HG03575 (cell line): ENCODE measurements around the gene DROSHA.

Experiments
- ATAC-seq: cut with Tn5 transposase; IDR thresholded peaks from one replicate; pipeline ENCODE4 v1.9.1; 2021; ENCODE audit not compliant: unreplicated experiment, insufficient number of reproducible peaks, low FRiP score; ENCODE audit errors: extremely low read depth

The DROSHA gene

GRCh38 chr5:31435730-31436129 is 96.2 kb downstream of the DROSHA start:
- no peak for ATAC-seq

DNA sequence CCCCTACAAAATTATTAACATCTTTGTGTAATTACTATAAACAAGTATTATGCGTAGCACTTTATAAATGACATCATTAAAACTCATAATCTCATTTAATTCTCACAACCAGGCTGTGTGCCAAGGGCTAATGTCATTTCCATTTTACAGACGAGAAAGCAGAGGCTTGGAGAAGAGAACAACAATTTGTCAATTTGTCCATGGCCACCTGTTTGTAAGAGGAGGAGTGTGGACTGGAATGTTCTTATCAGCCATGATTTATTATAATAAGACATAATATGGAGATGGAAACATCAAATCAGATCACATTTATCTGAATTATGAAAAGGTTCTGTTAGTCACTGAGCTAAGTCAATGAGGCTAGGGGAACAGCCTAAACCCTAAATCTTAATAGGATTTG is 97.0 kb downstream of the DROSHA start:
- ATAC-seq: no peak

DNA sequence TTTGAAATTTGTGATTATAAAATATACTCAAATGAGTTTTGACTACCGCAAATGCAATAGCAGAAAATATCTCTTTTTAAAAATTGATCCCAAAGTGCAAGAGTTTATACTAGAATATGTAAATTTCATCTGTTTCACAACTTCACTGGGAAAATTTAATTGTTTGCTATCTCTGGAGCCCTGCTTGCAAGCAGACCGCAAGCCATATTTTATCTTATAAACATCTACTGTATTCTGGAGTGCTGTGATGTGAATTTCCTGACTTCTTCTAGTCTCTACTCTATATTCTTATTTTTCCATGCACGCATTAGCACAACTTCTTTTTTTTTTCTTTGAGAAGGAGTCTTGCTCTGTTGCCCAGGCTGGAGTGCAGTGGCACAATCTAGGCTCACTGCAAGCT is 98.7 kb downstream of the DROSHA start:
- ATAC-seq: no peak

GRCh38 chr5:31427724-31428309 is 104.1 kb downstream of the DROSHA start:
- no peak for ATAC-seq

- ATAC-seq: no peak
These were observed 104.7 kb downstream of the DROSHA start for GRCh38 chr5:31427013-31427723.

GRCh38 chr5:31421806-31422586 is 109.9 kb downstream of the DROSHA start:
- ATAC-seq: no peak

- ATAC-seq: no peak
These were observed 114.4 kb downstream of the DROSHA start for GRCh38 chr5:31417512-31417911.

DNA sequence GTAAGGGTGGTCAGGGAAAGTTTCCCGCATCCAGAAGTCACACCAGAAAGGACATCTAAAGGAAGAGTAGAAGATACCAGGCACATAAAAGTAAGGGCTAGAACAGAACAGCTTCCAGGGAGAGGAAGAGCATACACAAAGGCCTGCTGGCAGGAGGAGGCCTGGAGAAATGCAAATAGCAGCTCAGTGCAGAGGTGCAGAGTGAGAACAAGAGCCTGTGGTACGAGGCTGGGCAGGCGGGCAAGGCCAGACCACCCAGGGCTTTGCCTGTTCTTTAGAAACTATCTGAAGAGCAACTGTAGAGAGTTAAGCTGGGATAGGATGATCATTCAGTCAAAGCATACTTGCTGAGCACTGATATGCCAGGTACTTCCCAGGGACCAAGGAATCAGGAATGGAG is 115.3 kb downstream of the DROSHA start:
- no peak for ATAC-seq

DNA sequence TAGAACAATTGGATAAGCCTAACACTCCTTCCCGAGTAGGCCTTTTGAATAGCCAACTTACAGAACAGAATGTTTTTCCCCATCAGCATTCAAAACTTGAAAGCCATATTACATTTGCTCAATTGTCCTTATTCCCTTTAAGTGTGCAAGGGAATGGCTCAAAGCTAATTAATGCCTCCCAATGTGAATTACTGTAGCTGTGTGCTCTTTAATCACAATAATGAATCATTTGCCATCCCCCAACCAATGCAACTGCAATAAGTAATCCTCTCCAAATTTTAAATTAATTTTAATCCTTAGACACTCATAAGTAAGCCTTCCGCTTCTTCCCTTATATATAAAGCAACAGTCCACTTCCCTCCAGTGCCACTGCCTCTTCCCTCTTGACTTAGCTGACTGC is 115.9 kb downstream of the DROSHA start:
- ATAC-seq: no peak

- no peak for ATAC-seq
These were observed 116.6 kb downstream of the DROSHA start for GRCh38 chr5:31415009-31415923.

DNA sequence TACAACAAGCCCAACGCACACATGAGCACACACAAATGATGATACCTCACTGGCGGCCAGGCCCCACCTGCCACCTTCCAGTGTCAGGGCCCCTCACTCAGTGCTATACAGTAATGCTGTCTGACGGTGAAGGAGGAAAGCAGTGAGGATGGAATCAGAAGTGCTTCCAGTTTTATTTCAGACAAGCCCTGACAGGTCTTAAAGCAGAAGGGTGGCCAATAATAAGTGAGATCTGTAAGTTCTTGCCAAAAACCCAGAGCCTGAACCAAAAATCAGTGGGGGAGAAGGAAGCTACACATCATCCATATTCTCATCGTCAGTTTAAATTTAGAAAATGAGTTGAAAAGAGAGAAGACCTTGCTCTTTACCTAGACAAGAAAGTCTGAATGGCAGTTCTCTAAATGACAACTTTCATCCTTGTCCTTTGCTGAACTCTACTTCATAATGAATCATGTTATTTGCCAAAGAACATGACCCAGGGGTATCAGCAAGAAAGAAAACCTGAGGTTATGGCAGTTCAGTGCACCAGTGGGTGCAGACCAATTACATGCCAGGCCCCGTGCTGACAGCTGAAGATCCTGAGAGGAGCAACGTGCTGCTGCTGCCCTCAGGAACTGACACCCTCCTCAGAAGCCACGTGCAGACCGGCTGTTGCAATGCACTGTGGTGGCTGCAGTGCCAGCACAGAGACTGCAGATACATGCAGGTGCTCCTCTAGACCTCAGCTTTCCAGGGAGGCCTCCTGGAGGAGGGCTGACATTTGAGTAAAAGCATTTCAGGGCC is 118.7 kb downstream of the DROSHA start:
- ATAC-seq: no peak

- ATAC-seq: no peak
These were observed 119.6 kb downstream of the DROSHA start for GRCh38 chr5:31412324-31412723.

DNA sequence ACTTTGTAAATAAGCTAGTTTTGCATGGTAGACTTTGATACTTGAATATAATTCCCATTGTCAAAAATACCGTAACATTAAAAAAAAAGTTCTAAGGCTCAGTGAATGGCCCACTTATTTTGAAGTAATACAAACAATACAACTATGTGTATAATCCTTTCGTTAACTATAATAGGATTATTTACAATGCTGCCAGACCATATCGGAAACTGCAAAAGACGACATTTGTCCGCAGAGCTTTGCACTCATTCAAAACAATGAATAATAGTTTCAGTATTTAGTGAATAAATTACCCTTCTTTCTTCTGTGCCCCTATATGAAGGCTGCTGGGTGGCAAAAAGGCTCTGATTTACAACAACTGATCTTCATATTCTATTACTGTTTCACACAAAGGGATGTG is 121.8 kb downstream of the DROSHA start:
- ATAC-seq: no peak

GRCh38 chr5:31408814-31409213 is 123.1 kb downstream of the DROSHA start:
- no peak for ATAC-seq

GRCh38 chr5:31407921-31408693 is 123.8 kb downstream of the DROSHA start:
- no peak for ATAC-seq

DNA sequence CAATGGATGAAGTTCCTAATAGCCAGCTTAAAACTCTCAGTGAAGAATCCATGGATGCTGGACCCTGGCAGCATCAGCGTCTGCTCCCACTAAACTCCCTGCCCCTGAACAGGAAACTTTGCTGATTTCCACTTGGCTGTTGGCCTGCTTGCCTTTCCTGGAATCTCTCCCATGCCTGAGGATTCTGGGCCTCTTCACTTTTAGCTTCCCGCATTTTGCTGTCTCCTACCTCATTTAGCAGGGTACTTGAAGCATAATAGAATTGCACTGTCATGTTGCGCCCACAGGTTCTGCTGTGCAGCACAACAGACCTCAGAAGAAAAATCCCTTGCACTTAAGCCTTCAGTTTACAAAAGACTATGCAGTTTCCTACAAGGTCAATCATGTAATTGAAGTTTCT is 127.6 kb downstream of the DROSHA start:
- ATAC-seq: no peak

GRCh38 chr5:31401691-31402090 is 130.2 kb downstream of the DROSHA start:
- no peak for ATAC-seq
